Erythroblast (primary cell): ENCODE results near the gene TLR8.

Experiments
- DNase-seq, 2 experiments: peaks; one replicate each; lab custom pipeline; 2025; lab: John Stamatoyannopoulos, UW
- GATA1 ChIP-seq: IDR thresholded peaks from 2 replicates; pipeline ENCODE4 v1.6.1; 2011; ENCODE audit warnings: low read depth, mild to moderate bottlenecking, control low read depth, low read length, moderate library complexity
- POLR2A ChIP-seq: IDR thresholded peaks from 2 replicates; pipeline ENCODE4 v1.6.1; 2011; ENCODE audit warnings: mild to moderate bottlenecking, low read length

TLR8 gene

GRCh38 chrX:12887767-12888166 is 18.7 kb upstream of the TLR8 start:
- DNase-seq: no peak
- TF ChIP-seq GATA1 (no peak), POLR2A (no peak)

- no peak for TF ChIP-seq POLR2A
- TF ChIP-seq GATA1: no peak
- DNase-seq: no peak
These were observed 16.0 kb upstream of the TLR8 start for GRCh38 chrX:12890467-12890866.

- DNase-seq: no peak
- no peak for TF ChIP-seq POLR2A
- TF ChIP-seq GATA1: no peak
These were observed 15.2 kb upstream of the TLR8 start for GRCh38 chrX:12891171-12891570.

- no peak for DNase-seq
- no peak for TF ChIP-seq POLR2A
- TF ChIP-seq GATA1: no peak
These were observed 14.4 kb upstream of the TLR8 start for GRCh38 chrX:12891915-12892506.

- DNase-seq: no peak
- TF ChIP-seq POLR2A (no peak), GATA1 (no peak)
These were observed 13.7 kb upstream of the TLR8 start for GRCh38 chrX:12892716-12893115.

- DNase-seq: peak; percentile 8 to 45
These were observed 12.1 kb upstream of the TLR8 start for GRCh38 chrX:12894074-12895030.

GRCh38 chrX:12895866-12896265 is 10.6 kb upstream of the TLR8 start:
- TF ChIP-seq GATA1 (no peak), POLR2A (no peak)
- DNase-seq: no peak

More at GRCh38 chrX:12894074-12895030, 12.1 kb upstream of the TLR8 start:
- TF ChIP-seq POLR2A: no peak
- TF ChIP-seq GATA1: no peak

- no peak for DNase-seq
- TF ChIP-seq GATA1 (no peak), POLR2A (no peak)
These were observed 9.5 kb upstream of the TLR8 start for GRCh38 chrX:12896935-12897334.

- TF ChIP-seq POLR2A (no peak), GATA1 (no peak)
- DNase-seq: no peak
These were observed 8.3 kb upstream of the TLR8 start for GRCh38 chrX:12898073-12898472.

GRCh38 chrX:12899506-12899905 is 6.9 kb upstream of the TLR8 start:
- no peak for DNase-seq
- no peak for TF ChIP-seq POLR2A
- no peak for TF ChIP-seq GATA1

GRCh38 chrX:12901486-12901885 is 4.9 kb upstream of the TLR8 start:
- DNase-seq: peak; percentile 38 to 67
- TF ChIP-seq POLR2A (no peak), GATA1 (no peak)

GRCh38 chrX:12903646-12904045 is 2.8 kb upstream of the TLR8 start:
- no peak for TF ChIP-seq POLR2A
- no peak for TF ChIP-seq GATA1
- DNase-seq: no peak

- DNase-seq: no peak
- TF ChIP-seq GATA1 (no peak), POLR2A (no peak)
These were observed 4.2 kb downstream of the TLR8 start for GRCh38 chrX:12910423-12911121.

GRCh38 chrX:12911122-12911470 is 4.7 kb downstream of the TLR8 start:
- TF ChIP-seq GATA1 (no peak), POLR2A (no peak)
- no peak for DNase-seq
